HG02973 (cell line): ENCODE measurements around the gene RNF181.
"Not testable (repeated sequence)": the region's sequence is repeated elsewhere in the genome, so short reads cannot be mapped to it uniquely, and the experiment has no call there.

Experiments
- ATAC-seq: cut with Tn5 transposase; IDR thresholded peaks from one replicate; pipeline ENCODE4 v1.9.1; 2021; ENCODE audit warnings: moderate library complexity; ENCODE audit not compliant: unreplicated experiment

The RNF181 gene

GRCh38 chr2:85594715-85595300 is 737 bp upstream of the RNF181 start:
- no peak for ATAC-seq

- peak; percentile 3 for ATAC-seq
Observed at GRCh38 chr2:85596026-85596333, 435 bp downstream of the RNF181 start.

- no peak for ATAC-seq
Observed at GRCh38 chr2:85596486-85597143, 1.1 kb downstream of the RNF181 start.

DNA sequence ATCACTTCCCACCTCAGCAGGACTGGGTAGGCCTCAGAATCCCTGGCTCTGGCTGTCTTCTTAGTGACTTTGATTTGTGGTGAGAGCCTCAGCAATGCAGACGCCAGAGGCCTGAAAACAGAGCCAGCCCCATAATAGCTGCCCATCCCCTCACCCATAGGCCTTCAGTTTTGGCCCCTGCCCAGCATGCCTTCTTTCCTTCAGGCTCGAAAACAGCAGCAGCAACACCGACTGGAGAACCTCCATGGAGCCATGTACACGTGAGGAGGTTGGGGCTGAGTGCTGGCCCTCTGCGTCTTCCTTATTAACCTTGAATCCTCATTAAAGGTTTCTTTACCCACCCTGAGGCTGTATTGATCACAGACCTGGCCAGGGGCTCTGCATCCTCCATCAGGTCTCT is 1.7 kb downstream of the RNF181 start:
- ATAC-seq: no peak

DNA sequence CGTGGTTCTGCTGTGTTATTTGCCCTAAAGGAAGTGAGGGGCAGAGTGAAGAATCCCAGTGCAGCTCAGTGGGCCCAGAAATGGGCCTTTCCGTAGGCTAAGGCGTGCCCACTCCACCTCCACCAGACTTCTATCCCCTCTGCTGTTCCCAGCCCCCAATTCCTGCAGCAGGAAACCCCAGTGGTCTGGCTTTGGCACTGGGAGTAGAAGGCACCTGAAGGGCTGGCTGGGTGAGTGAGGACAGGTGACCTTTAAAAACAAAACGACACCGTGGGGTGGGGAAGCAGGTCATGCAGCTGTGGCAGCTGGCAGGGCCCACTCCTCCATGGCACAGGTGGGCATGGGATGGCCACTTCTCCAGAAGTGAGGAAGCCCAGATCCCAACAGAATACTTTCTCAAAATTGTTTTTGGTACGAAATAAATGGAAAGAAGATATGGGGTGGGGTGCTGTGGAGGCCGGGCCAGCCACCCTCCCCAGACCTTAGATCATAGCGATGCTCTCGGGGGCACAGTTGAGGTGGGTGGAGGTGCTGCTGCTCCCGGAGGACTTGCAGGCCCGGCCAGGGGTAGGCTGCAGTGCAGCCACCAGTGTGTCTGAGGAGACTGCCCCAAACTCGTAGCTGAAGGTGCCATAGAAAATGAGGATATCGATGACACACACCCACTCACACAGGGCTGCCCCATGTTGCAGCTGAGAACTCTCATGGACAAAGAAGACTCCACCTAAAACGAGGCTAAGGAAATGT is 3.2 kb downstream of the RNF181 start:
- ATAC-seq: no peak

- ATAC-seq: no peak
Observed at GRCh38 chr2:85599468-85600234, 4.1 kb downstream of the RNF181 start.

- ATAC-seq: no peak
Observed at GRCh38 chr2:85600235-85600575, 4.7 kb downstream of the RNF181 start.

GRCh38 chr2:85600951-85601770 is 5.6 kb downstream of the RNF181 start:
- ATAC-seq: no peak

- ATAC-seq: peak; percentile 22
Observed at GRCh38 chr2:85601771-85602475, 6.4 kb downstream of the RNF181 start.

DNA sequence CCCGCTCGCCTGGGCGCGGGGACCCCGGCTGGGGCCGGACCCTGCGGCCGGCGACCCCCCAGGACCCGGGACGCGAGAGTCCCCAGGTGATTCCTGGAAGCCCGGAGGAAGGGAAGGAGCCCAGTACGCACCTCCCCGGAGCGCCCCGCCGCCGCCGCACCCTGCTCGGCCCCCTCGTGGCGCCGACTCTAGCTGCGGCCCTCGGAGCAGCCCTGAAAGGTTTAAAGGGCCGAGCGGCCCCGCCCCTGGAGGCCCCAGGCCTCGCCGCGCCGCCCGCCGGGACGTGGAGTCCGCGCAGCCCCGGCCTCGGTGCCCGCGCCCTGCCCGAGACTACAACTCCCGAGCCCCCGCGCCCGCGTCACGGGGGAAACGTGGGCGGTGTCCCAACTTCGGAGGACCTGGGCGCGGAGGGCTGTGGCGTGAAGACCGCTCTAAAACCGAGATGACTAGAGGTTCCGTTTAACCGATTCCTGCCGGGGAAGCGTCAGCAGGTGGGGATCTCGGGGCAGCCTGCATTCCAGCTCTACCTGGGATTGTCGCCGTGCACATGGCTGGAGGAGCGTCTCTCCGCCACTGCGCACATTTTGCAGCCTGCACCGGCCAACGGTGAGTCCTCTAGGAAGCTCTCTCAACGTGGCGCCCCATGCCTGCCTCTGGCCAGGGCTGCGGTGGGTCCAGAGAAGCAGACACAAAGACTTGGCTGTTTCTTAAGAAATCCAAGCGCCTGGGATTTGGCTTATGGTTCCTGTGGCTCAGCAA is 7.1 kb downstream of the RNF181 start, which contains the start of gene TMEM150A:
TSS of gene TMEM150A (minus strand) at position 223 of the 759 bp plus-strand sequence. CDS start 750 bp downstream, outside the sequence.
- peak; percentile 92 for ATAC-seq

DNA sequence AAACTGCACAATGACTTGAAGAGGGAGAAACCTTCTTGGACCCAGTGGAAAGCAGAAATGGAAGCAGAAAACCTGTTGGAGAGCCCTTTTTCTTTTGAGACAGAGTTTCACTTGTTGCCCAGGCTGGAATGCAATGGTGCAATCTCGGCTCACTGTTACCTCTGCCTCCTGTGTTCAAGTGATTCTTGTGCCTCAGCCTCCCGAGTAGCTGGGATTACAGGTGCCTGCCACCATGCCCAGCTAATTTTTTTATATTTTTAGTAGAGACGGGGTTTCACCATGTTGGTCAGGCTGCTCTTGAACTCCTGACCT is 8.5 kb downstream of the RNF181 start:
- ATAC-seq: not testable (repeated sequence)

GRCh38 chr2:85604568-85605339 is 9.2 kb downstream of the RNF181 start:
- ATAC-seq: no peak

GRCh38 chr2:85605406-85606115 is 10.0 kb downstream of the RNF181 start:
- ATAC-seq: no peak

- ATAC-seq: no peak
Observed at GRCh38 chr2:85606116-85606455, 10.5 kb downstream of the RNF181 start.

- no peak for ATAC-seq
Observed at GRCh38 chr2:85607268-85608215, 12.0 kb downstream of the RNF181 start.

DNA sequence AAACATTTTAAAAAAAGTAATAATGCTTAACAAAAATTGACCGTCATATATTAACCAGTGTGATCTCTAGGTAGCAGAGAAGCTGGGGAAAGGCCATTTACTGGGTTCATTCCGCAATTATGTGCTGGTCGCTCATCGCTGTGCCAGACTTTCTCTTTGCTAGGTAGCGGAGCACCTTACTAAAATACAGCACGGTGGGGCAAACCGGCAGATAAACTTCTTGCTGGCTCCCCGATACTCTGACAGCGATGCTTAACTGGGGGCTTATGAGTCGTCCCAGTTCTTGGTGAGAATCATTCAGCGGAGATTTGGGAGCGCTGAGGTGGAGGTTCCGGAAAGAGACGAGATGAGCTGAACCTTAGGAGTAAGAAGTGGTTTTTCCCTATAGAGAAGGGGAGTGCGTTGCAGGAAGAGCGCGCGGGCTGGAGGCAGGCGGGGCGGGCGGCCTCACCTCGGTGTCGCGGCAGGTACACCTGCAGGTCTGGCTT is 15.7 kb downstream of the RNF181 start:
- ATAC-seq: no peak
